ENCODE results near the gene EPDR1.

DNA sequence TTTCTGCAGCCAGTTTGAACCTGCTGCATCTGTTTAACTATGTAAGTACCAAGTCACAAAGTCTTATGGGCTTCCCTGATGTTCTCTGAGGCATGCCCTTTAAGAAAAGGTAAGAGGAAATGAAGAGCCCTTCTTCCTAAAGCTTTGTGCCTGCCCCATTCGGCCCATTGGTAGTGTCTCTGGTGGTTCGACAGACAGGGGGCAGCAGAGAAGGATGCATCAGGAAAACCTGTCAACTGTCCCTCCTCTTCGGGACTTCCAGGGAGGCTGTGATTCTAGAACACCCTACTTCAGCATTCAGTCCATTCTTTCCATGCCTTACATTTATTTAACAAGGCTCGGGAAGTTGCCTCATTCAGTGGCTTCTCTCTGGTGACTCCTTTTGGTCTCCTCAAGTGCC is 1.9 kb upstream of the EPDR1 start:
- no peak for TF ChIP-seq POLR2A (IDR thresholded peaks at IDR 0.05)
- TF ChIP-seq, protein P1, sequence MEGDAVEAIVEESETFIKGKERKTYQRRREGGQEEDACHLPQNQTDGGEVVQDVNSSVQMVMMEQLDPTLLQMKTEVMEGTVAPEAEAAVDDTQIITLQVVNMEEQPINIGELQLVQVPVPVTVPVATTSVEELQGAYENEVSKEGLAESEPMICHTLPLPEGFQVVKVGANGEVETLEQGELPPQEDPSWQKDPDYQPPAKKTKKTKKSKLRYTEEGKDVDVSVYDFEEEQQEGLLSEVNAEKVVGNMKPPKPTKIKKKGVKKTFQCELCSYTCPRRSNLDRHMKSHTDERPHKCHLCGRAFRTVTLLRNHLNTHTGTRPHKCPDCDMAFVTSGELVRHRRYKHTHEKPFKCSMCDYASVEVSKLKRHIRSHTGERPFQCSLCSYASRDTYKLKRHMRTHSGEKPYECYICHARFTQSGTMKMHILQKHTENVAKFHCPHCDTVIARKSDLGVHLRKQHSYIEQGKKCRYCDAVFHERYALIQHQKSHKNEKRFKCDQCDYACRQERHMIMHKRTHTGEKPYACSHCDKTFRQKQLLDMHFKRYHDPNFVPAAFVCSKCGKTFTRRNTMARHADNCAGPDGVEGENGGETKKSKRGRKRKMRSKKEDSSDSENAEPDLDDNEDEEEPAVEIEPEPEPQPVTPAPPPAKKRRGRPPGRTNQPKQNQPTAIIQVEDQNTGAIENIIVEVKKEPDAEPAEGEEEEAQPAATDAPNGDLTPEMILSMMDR (IDR thresholded peaks at IDR 0.05), result no peak
- TF ChIP-seq POLR2AphosphoS5 (IDR thresholded peaks at IDR 0.05), result no peak
- TF ChIP-seq EP300 (IDR thresholded peaks at IDR 0.05), result no peak
